H1 (cell line): ENCODE results near the gene NAALADL1.

ENCODE experiments used
- CTCF ChIP-seq, 3 experiments: IDR thresholded peaks; 1 replicate in 2 of 3; 2 replicates in 1 of 3; pipeline versions ENCODE4 v1.5.1 to v1.6.1; 2011; ENCODE audit warnings: low read length in 3 of 3, mild to moderate bottlenecking in 3 of 3, inconsistent platforms in 2 of 3, low read depth in 1 of 3, moderate library complexity in 1 of 3; ENCODE audit not compliant: insufficient read depth in 1 of 3; ENCODE audit errors: control extremely low read depth in 1 of 3
- EP300 ChIP-seq, 2 experiments: IDR thresholded peaks; 1 replicate in 1 of 2; 2 replicates in 1 of 2; pipeline ENCODE4 v1.6.1; 2011 to 2012; ENCODE audit warnings: low read depth in 2 of 2, low read length in 2 of 2, mild to moderate bottlenecking in 2 of 2, borderline replicate concordance in 1 of 2, inconsistent platforms in 1 of 2, moderate library complexity in 1 of 2
- GABPA ChIP-seq: IDR thresholded peaks from 2 replicates; pipeline ENCODE4 v1.6.1; 2011; ENCODE audit warnings: mild to moderate bottlenecking, low read length, moderate library complexity, borderline replicate concordance; ENCODE audit not compliant: insufficient read depth
- MAX ChIP-seq: IDR thresholded peaks from 2 replicates; pipeline ENCODE4 v1.6.1; 2012; ENCODE audit warnings: inconsistent platforms
- POLR2A ChIP-seq, 2 experiments: IDR thresholded peaks; 1 replicate in 1 of 2; 2 replicates in 1 of 2; pipeline ENCODE4 v1.6.1; 2011; ENCODE audit warnings: low read depth in 2 of 2, low read length in 2 of 2, mild to moderate bottlenecking in 2 of 2; ENCODE audit errors: control extremely low read depth in 1 of 2
- POLR2AphosphoS5 ChIP-seq: IDR thresholded peaks from 2 replicates; pipeline ENCODE4 v1.6.1; 2011; ENCODE audit warnings: low read depth, low read length
- RFX5 ChIP-seq: IDR thresholded peaks from 2 replicates; pipeline ENCODE4 v1.6.1; 2011; ENCODE audit warnings: low read depth, low read length, improper control_type of control experiment, borderline replicate concordance
- RXRA ChIP-seq: IDR thresholded peaks from 2 replicates; pipeline ENCODE4 v1.6.1; 2011; ENCODE audit warnings: low read depth, mild to moderate bottlenecking, low read length, moderate library complexity; ENCODE audit not compliant: insufficient read depth
- TAF1 ChIP-seq: IDR thresholded peaks from 2 replicates; pipeline ENCODE4 v1.6.1; 2011; ENCODE audit warnings: mild to moderate bottlenecking, low read depth, low read length
- TAF7 ChIP-seq: optimal IDR thresholded peaks from 2 replicates; pipeline ENCODE3; 2011; ENCODE audit warnings: low read depth, mild to moderate bottlenecking, inconsistent platforms, low read length, moderate library complexity, borderline replicate concordance
- USF2 ChIP-seq: IDR thresholded peaks from 2 replicates; pipeline ENCODE4 v1.6.1; 2011; ENCODE audit warnings: low read length, improper control_type of control experiment
- ZNF274 ChIP-seq: IDR thresholded peaks from 2 replicates; pipeline ENCODE4 v1.7.0; 2012; ENCODE audit warnings: low read length, borderline replicate concordance; ENCODE audit errors: extremely low read depth

GRCh38 chr11:65026810-65027209, 31.5 kb downstream of the NAALADL1 start:
- TF ChIP-seq EP300 (IDR thresholded peaks at IDR 0.05; ENCODE audit: borderline replicate concordance in 1 of 2, low read depth in 2 of 2, low read length in 2 of 2) (no peak), TAF1 (no peak), POLR2AphosphoS5 (no peak), RFX5 (no peak), GABPA (no peak), CTCF (IDR thresholded peaks at IDR 0.05; ENCODE audit: control extremely low read depth in 1 of 3, insufficient read depth in 1 of 3, low read depth in 1 of 3, low read length in 3 of 3) (no peak), TAF7 (no peak), ZNF274 (no peak), POLR2A (IDR thresholded peaks at IDR 0.05; ENCODE audit: control extremely low read depth in 1 of 2, low read depth in 2 of 2, low read length in 2 of 2) (no peak), RXRA (no peak), MAX (no peak), USF2 (no peak)
